Superior temporal gyrus (tissue), 1 donor: Measurements from ENCODE around the gene CTSO.
"Not testable (repeated sequence)": the region's sequence is repeated elsewhere in the genome, so short reads cannot be mapped to it uniquely, and the experiment has no call there.

Experiments used
- DNase-seq: peaks from one replicate; pipeline ENCODE4 v3.0.0-alpha.2; 2016; ENCODE audit errors: extremely low spot score

CTSO gene

GRCh38 chr4:155954939-155955338, 1.3 kb upstream of the CTSO start:
- no peak for DNase-seq

- DNase-seq, result no peak
Measured at GRCh38 chr4:155954118-155954685, 536 bp upstream of the CTSO start.

GRCh38 chr4:155952501-155952901, 1.2 kb downstream of the CTSO start:
- no peak for DNase-seq

GRCh38 chr4:155950461-155950860, 3.2 kb downstream of the CTSO start:
- no peak for DNase-seq

GRCh38 chr4:155948541-155948940, 5.1 kb downstream of the CTSO start:
- no peak for DNase-seq

GRCh38 chr4:155946486-155946885, 7.2 kb downstream of the CTSO start:
- DNase-seq, result no peak

- no peak for DNase-seq
Measured at GRCh38 chr4:155944516-155944915, 9.2 kb downstream of the CTSO start.

GRCh38 chr4:155943605-155944291, 9.9 kb downstream of the CTSO start:
- no peak for DNase-seq

- DNase-seq, result no peak
Measured at GRCh38 chr4:155941820-155942219, 11.8 kb downstream of the CTSO start.

- DNase-seq, result no peak
Measured at GRCh38 chr4:155941085-155941790, 12.4 kb downstream of the CTSO start.

- DNase-seq, result no peak
Measured at GRCh38 chr4:155935389-155935986, 18.2 kb downstream of the CTSO start.

- not testable (repeated sequence) for DNase-seq
Measured at GRCh38 chr4:155934634-155935033, 19.0 kb downstream of the CTSO start.

GRCh38 chr4:155931634-155932033, 22.0 kb downstream of the CTSO start:
- DNase-seq, result no peak

- no peak for DNase-seq
Measured at GRCh38 chr4:155930330-155930729, 23.3 kb downstream of the CTSO start.

- no peak for DNase-seq
Measured at GRCh38 chr4:155929833-155930232, 23.8 kb downstream of the CTSO start.

- no peak for DNase-seq
Measured at GRCh38 chr4:155924637-155925036, 29.0 kb downstream of the CTSO start.

- no peak for DNase-seq
Measured at GRCh38 chr4:155921597-155921996, 32.1 kb downstream of the CTSO start.

- no peak for DNase-seq
Measured at GRCh38 chr4:155914782-155915181, 38.9 kb downstream of the CTSO start.

GRCh38 chr4:155911905-155912304, 41.8 kb downstream of the CTSO start:
- no peak for DNase-seq

GRCh38 chr4:155909615-155910226, 43.9 kb downstream of the CTSO start:
- DNase-seq, result no peak

GRCh38 chr4:155908187-155909139, 45.2 kb downstream of the CTSO start:
- no peak for DNase-seq
